ENCODE measurements around the gene B4GALNT1.
"Not testable (repeated sequence)": the region's sequence is repeated elsewhere in the genome, so short reads cannot be mapped to it uniquely, and the experiment has no call there.

Gene B4GALNT1

GRCh38 chr12:57638096-57638495, 5.1 kb upstream of the B4GALNT1 start:
- no peak for FAIRE-seq
- DNase-seq (ENCODE audit: insufficient read length, low spot score), result no peak

- FAIRE-seq (no peak), DNase-seq (ENCODE audit: insufficient read length, low spot score) (no peak)
Measured at GRCh38 chr12:57637364-57637763, 4.4 kb upstream of the B4GALNT1 start.

- FAIRE-seq; DNase-seq (ENCODE audit: insufficient read length, low spot score): not testable (repeated sequence)
Measured at GRCh38 chr12:57636731-57637130, 3.7 kb upstream of the B4GALNT1 start.

- no peak for FAIRE-seq
- no peak for DNase-seq (ENCODE audit: insufficient read length, low spot score)
Measured at GRCh38 chr12:57632073-57632957, 686 bp downstream of the B4GALNT1 start.

- FAIRE-seq, result no peak
- no peak for DNase-seq (ENCODE audit: insufficient read length, low spot score)
Measured at GRCh38 chr12:57631566-57632072, 1.4 kb downstream of the B4GALNT1 start.

- no peak for DNase-seq (ENCODE audit: insufficient read length, low spot score)
- FAIRE-seq, result no peak
Measured at GRCh38 chr12:57630891-57631433, 2.0 kb downstream of the B4GALNT1 start.

GRCh38 chr12:57629897-57630471, 3.0 kb downstream of the B4GALNT1 start:
- no peak for FAIRE-seq
- no peak for DNase-seq (ENCODE audit: insufficient read length, low spot score)

- FAIRE-seq, result no peak
- no peak for DNase-seq (ENCODE audit: insufficient read length, low spot score)
Measured at GRCh38 chr12:57628280-57629191, 4.5 kb downstream of the B4GALNT1 start.

- no peak for DNase-seq (ENCODE audit: insufficient read length, low spot score)
Measured at GRCh38 chr12:57627501-57628279, 5.3 kb downstream of the B4GALNT1 start.

GRCh38 chr12:57626921-57627445, 6.0 kb downstream of the B4GALNT1 start:
- no peak for DNase-seq (ENCODE audit: insufficient read length, low spot score)
- no peak for FAIRE-seq

More at GRCh38 chr12:57627501-57628279, 5.3 kb downstream of the B4GALNT1 start:
- FAIRE-seq, result no peak

GRCh38 chr12:57626111-57626920, 6.7 kb downstream of the B4GALNT1 start:
- DNase-seq (ENCODE audit: insufficient read length, low spot score) (no peak), FAIRE-seq (no peak)

GRCh38 chr12:57625261-57626032, 7.6 kb downstream of the B4GALNT1 start:
- no peak for DNase-seq (ENCODE audit: insufficient read length, low spot score)
- no peak for FAIRE-seq

- DNase-seq (ENCODE audit: insufficient read length, low spot score) (no peak), FAIRE-seq (no peak)
Measured at GRCh38 chr12:57624441-57625220, 8.4 kb downstream of the B4GALNT1 start.

- FAIRE-seq (no peak), DNase-seq (ENCODE audit: insufficient read length, low spot score) (no peak)
Measured at GRCh38 chr12:57623811-57624390, 9.1 kb downstream of the B4GALNT1 start.

GRCh38 chr12:57623385-57623784, 9.6 kb downstream of the B4GALNT1 start:
- DNase-seq (ENCODE audit: insufficient read length, low spot score), result no peak
- FAIRE-seq, result no peak

- DNase-seq (ENCODE audit: insufficient read length, low spot score), result no peak
Measured at GRCh38 chr12:57622293-57623245, 10.4 kb downstream of the B4GALNT1 start.

More at GRCh38 chr12:57622293-57623245, 10.4 kb downstream of the B4GALNT1 start:
- FAIRE-seq, result no peak
